Measurements from ENCODE around the gene FAM47E.

The FAM47E gene

GRCh38 chr4:76308548-76308947, 57.0 kb downstream of the FAM47E start:
- in situ Hi-C loops (cut with MboI; ENCODE audit: low pct_unique_long_range_greater_than_20kb, low sequenced_read_pairs, unreplicated experiment): no loop called here
- no peak for TF ChIP-seq CTCF (IDR thresholded peaks at IDR 0.05; ENCODE audit: extremely low read depth, insufficient read depth, missing control alignments)
- no peak for DNase-seq (ENCODE audit: low spot score)

GRCh38 chr4:76309939-76310550, 58.5 kb downstream of the FAM47E start:
- no peak for TF ChIP-seq CTCF (IDR thresholded peaks at IDR 0.05; ENCODE audit: extremely low read depth, insufficient read depth, missing control alignments)
- DNase-seq (ENCODE audit: low spot score): no peak
- in situ Hi-C loops (cut with MboI; ENCODE audit: low pct_unique_long_range_greater_than_20kb, low sequenced_read_pairs, unreplicated experiment): no loop called here

- in situ Hi-C loops (cut with MboI; ENCODE audit: low pct_unique_long_range_greater_than_20kb, low sequenced_read_pairs, unreplicated experiment): no loop called here
- no peak for TF ChIP-seq CTCF (IDR thresholded peaks at IDR 0.05; ENCODE audit: extremely low read depth, insufficient read depth, missing control alignments)
- DNase-seq (ENCODE audit: low spot score): no peak
Measured at GRCh38 chr4:76310683-76311082, 59.2 kb downstream of the FAM47E start.

GRCh38 chr4:76311896-76312331, 60.4 kb downstream of the FAM47E start:
- in situ Hi-C loops (cut with MboI; ENCODE audit: low pct_unique_long_range_greater_than_20kb, low sequenced_read_pairs, unreplicated experiment): no loop called here
- no peak for DNase-seq (ENCODE audit: low spot score)
- TF ChIP-seq CTCF (IDR thresholded peaks at IDR 0.05; ENCODE audit: extremely low read depth, insufficient read depth, missing control alignments): no peak

GRCh38 chr4:76312457-76312856, 60.9 kb downstream of the FAM47E start:
- TF ChIP-seq CTCF (IDR thresholded peaks at IDR 0.05; ENCODE audit: extremely low read depth, insufficient read depth, missing control alignments): no peak
- no peak for DNase-seq (ENCODE audit: low spot score)
- in situ Hi-C loops (cut with MboI; ENCODE audit: low pct_unique_long_range_greater_than_20kb, low sequenced_read_pairs, unreplicated experiment): no loop called here

DNA sequence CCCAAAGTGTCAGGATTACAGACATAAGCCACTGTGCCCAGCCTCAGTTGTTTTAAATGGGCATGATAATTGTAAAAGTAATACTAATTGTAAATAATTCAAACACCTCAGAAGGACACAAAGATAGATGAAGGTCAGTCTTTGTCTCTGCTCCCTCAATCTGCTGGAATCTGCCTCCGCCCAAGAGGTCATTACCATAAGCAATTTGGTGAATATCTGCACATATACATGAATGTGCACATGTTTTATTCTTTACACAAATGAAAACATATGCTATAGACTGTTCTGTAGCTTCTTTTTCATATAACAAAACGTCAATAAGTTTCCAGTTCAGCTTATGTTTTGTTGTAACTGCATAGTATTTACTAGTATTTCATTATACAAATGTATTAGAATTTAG, 62.0 kb downstream of the FAM47E start:
- TF ChIP-seq CTCF (IDR thresholded peaks at IDR 0.05; ENCODE audit: extremely low read depth, insufficient read depth, missing control alignments): no peak
- DNase-seq (ENCODE audit: low spot score): no peak
- in situ Hi-C loops (cut with MboI; ENCODE audit: low pct_unique_long_range_greater_than_20kb, low sequenced_read_pairs, unreplicated experiment): no loop called here
